ENCODE data around the gene PLCB4.

The PLCB4 gene

DNA sequence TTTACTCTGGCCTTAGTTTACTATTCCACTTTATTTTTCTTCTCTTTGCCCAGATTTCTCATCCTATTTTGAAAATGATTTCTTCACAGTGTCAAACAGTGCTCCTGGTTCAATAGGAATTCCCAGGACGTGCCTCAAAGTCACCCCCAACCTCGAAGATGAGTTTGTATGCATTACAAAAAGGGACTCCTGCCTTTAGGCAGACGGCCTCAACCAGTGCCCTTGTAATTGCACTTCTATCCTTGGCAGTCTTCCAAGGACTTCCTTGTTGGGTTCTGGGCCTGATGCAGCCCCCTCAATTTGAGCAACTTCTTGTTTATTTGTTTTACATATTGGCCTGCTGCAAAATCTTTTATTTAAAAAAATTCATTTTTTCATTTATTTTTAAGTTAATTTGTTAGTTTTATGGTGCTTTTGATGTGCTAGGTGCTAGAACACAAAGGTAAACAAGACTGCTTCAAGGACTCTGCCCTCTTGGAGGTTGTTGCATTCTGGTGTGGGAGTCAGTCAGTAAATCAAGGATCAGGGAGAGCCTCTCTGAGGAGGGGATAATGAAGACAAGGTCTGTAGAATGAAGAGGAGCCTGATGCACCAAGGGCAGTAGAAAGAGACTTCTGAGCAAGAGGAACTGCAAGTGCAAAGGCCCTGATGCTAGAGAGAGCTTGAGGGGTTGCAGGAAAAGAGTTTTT is 264.0 kb downstream of the PLCB4 start:
- DNase-seq: no peak

DNA sequence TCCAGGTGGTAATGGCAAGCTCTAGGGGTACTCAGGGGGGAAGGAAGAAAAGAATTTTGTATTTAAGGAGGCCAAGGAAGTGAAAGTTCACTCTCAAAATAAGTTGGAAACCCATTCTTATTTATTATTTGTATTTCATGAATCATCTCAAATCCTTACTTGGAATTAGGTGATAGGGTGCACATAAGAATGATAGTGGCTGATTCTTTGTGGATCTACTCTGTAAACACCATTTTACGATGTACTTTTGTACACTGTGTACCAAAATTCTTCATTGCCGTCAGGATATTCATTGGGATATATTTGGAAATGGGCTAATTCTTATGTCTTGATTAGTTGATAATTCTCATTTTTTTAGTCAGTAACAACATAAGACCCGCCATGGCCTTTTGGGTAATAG is 266.0 kb downstream of the PLCB4 start:
- no peak for DNase-seq

DNA sequence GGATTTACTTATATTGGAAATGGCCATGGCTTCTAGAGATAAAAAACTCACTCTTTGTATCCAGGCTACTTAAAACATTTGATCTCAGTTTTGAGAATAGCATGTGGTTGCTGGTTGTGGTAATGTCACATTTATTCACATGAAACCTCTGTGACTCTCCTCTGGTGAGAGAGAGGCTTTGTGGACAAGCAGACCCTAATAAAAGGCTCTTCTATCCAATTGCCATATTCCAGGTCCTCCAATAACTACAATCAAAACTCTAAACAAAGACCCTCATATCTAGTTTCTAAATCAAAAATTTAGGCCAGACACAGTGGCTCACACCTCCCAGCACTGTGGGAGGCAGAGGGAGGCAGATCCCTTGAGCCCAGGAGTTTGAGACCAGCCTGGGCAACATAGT is 269.2 kb downstream of the PLCB4 start:
- no peak for DNase-seq

DNA sequence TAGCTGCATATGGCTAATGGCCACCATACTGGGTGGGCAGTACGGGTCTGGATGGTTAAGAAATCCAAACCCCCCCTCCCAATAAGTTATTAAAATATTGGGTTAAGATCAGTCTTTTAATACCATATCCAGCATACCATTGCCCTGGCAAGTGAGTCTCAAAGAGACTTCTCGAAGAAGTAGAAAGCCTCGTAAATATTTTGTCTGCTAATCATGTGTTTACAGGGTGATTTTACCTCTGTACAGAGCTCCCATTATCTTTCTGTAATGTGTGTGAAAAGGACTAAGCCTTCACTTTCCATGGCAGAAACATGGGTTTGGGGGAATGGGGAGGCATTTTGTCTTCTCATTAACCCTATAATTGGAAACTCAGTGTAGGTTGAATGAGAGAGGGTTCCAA is 270.8 kb downstream of the PLCB4 start:
- no peak for DNase-seq

DNA sequence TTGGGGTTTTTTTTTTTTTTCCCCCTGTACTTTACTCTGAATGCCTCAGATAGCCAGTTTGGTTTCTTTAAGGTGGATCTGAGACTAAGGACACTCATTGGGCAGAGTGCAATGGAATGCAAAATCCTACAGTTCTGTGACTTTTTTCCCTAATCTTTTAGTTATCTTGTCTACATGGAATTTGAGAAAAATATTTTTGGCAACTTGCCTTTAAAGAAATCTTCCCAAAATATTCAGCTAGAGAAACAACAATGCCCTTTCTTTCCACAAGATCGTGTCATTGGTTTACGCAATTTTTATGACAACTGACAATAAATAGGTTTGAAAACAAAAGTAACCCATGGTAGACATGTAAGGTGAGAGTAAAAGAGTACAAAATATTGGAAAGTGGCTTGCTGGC is 273.8 kb downstream of the PLCB4 start:
- DNase-seq: no peak

DNA sequence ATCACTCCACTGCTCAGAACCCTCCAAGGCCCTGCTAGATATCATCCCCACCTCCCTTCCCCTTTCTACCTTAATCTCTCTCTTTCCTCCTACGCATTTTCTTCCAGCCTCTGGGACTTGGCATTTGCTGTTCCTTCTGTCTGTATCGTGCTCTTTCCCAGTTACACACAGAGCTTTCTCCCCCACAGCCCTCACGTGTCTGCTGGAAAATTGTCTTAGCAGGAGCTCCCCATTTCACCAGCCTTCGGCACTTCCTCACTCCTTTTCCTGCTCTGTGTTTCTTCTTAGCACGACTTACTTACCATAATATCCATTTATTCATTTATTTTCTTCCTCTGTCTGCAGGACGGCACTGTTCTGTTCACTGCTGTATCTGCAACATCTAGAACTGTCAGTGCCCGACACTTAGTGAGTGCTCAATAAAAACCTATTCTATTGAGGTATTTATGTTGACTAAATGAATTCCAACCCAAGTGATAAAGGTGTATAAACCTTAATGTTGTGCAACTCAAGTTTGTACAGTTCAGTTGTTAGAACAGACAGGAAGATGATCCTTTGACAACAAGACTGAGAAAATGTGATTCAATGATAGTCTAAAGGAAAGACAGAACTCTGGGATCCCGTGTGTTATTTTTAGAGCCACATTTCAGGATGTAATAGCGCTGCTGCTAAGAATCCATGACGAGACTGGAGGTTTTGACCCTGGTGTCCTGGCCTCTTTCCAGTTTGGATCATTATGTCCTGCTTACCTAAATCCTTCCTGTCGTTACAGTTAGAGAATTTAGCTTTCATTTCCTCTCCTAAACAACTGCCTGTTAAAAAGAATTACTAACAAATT is 275.4 kb downstream of the PLCB4 start:
- DNase-seq: no peak

DNA sequence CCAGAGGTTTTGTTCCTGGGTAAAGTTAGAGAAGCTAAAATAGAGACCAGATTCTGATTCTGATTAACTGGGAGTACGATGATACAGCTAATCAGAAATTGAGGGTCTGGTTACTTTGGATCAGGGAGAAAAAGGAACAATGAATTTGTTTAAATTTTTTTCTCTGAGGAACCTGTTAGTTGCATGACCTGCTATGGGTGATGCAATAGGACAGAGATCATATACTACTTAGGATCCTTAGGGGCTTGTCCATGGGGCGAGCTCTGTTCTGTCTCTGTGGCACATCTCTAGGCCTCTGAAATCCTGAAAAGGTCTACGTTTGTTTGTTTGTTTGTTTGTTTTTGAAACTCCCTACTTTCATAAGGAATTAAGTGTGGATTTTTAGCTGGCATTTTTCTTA is 279.4 kb downstream of the PLCB4 start:
- DNase-seq: no peak

DNA sequence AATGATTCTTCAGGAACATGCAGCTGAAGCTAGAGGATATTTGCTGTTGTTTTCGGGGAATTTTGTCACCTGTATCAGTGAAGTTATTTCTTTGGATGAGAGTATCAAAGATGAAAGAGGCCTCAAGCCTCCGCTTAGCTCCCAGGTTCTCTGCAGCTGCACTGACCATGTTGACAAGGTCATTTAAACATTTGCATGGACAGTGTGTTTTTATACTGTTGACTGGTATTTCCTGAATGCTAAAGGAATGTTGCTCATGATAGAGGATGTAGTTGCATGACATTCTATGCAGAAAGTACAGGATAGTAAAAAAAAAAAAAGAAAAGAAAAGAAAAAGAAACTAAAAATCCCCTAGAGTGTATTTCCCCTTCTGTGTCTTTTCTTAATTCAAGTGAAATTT is 279.9 kb downstream of the PLCB4 start:
- no peak for DNase-seq

DNA sequence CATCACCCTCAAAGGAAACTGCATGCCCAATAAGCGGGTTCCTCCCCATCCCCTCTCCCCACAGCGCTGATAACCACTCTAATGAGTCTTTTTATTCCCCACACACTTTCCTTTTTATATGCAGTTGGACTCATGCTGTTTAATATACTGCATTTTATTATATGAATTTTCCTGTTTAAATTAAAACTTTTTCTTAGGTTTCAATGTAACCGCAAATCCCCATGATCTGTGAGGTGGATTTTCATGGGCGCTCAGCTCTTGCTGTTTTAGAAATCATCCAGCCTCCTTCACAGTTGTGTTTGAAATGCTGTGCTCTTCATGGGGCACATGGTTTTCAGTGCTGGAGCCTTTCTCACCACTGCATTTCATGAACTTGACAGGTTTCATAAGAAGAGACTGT is 280.4 kb downstream of the PLCB4 start:
- DNase-seq: no peak

DNA sequence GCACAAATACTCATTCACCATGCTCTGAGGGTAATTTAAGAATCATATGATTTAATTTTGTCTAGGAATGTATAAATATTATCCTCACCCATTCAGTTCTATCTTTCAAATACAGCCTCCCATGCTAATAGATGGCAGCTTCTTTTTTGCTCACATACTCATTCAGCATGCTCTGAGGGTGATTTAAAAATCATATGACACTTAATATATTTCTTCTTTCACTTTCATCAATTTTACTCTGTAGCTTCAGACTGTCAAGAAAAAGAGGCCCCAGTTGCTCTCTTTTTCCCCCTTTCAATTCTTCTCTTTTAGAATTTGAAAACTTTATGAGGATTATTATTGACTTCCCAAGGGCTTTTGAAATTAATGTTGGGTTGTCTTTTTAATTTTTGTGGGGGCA is 283.9 kb downstream of the PLCB4 start:
- DNase-seq: no peak

DNA sequence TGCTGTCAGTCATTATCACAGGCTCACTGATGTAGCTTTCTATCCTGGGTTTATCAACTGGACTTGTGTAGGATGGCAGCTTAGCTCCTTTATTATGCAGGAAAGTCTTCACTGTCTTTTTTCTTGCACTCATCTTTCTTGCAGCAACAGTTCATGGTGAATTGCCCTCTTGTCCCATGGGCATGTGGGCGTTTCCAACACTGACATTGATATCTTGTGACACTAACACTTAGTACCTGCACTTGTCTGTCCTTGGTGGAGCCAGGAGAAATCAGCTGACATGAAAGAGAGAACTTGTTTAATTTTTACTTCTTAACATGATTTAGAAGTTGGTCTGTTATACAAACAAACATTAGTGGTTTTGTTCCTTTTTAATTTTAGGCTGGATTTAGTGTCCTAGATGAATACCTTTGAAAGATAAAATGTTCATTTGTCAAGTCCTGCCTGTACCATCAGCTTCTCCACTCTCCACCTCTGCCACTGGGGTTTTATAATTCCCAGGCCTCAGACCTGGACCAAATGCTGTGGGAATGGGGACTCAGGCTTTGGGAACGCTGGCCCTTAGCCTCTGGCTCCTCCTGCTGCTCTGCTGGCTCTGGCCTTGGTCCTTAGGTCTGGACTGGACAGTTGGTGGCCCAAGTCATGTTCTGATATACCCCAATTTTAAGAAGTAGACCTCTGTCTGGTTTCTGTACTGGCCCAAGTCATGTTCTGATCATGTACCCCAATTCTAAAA is 284.5 kb downstream of the PLCB4 start:
- DNase-seq: peak; percentile 14 to 50

DNA sequence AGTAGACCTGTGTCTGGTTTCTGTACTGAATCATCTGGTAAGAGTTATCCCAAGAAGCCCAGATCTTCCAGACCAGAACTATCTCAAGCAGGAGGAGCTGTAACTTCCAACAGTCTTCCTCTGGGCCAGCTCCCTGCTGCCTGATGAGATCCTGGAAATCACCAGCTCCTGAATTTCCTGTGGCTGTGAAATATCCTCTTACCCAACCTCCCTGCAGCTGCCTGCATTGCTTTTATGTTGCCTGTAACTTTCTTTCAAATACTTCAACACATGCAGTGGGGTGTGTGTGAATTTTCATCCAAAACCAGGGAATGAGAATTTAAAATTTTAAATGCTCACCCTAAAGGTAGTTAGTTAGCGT is 285.0 kb downstream of the PLCB4 start:
- DNase-seq: no peak

DNA sequence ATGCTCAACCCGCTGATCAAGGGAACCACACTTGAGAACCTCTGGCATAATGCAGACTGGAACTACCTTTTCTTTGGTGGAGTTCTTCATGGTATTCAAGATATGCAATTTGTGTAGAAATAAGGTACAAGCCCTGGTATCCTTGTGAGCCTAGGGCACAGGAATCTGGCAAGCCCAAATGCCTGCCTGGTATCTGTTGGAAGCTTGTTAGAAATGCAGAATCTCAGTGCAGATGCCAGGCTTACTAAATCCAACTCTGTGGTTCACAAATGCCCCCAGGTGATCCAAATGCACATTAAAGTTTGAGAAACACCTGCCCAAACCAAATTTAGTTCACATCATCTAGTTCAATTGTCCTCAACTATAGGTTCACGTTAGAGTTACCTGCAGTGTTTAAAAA is 285.7 kb downstream of the PLCB4 start:
- DNase-seq: no peak

DNA sequence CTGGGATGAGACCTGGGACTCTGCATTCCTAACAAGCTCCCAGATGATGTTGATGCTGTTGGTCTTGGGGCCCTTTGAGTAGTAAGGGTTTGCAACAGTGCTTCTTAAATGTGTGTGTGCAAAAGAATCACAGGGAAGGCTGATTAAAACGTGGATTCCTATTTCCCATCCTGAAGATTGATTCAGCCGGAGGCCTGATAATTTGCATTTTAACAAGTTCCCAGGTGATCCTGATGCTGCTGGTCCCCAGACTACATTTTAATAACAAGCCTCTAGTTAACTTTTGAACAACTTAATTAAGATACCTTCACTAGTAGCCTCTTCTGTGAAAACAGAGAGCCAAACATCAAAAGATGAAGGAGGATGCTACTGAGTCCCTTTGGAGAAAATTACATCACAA is 289.1 kb downstream of the PLCB4 start:
- DNase-seq: no peak

DNA sequence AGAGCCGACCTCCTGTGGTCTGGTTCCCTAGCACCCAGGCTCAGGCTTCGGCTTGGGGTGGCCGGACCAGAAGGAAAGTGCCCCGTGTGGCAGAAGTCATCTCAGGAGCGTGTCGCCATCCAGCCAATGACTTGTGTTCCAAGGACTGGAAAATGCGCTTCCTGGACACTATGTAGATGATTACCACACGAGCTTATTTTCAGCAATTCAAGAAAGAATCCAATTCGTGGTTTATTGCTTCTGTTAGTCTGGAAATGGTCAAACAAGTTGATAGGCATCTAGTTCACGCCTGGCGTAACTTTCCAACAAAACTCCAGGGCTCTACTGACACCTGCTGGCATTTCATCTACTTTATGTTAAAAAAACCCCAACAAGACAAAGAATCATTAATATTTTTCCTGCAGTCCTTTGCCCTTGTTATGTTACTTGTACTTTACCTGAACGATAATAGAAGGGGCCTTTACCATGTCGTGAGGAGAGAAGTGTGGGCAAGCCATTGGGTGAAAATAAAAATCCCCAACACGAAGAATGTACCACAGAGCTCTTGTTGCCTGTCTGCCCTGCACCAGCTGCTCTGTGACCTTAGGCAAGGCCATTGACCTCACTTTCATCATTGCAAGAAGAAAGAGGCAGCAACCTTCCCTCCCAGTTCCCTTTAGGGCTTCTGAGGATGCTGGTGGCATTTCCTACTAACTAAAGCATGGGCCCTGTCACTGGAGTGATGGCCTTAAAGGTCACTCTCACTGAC is 290.8 kb downstream of the PLCB4 start:
- peak; percentile 55 to 71 for DNase-seq

DNA sequence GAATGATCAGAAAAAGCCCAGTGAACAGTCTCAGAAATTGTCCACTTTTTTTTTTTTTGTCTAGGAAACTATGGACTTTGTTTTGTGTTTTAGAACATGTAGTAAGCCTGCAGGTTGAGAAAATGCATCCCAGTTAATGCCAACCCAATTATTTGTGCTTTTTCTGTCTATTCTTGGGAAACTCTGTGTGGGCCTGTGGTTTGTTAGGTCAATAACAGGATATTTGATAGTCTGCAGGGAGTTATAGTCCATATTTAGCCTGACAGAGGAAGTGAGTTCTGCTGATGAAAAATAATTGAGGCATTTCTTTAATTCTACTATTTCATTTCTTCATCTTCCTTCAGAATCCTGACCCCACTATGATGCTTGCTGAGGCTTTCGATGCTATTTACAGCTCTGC is 291.5 kb downstream of the PLCB4 start:
- DNase-seq: no peak

DNA sequence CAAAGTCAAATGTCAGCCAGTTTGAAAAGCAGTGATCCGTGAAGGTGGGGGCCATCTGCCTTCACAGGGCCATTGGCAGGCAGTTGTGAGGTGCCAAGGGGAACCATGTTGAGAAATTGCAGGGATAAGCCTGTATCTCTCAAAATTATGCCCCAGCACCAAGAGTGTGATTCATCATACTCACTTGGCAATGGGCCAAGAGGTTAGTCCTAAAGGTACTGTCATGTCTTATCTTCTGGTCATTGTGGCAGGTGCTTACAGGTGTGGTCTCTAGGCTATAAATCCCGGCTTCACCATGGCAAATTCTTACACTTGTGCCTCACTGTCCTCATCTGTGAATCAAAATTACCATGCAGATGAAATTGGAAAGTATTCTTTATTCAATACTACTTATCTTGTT is 294.8 kb downstream of the PLCB4 start:
- no peak for DNase-seq

DNA sequence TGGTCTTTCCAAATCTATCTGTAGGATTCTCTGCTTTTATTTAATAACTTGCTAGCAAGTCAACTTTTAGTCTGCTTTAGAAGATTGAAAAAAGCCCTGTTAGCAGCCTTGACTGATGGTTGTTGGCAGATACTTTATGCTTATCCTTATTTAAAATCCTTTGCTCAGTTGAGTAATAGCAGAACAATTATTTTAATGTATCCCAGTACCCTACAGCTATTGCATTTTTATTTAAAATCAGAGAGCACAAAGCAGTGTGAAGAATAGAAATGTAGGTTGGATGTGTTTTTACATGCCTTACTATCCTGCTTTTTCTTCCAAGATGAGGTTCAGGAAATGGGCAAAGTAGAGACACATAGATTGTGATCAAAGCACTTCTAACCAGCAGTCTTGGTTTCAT is 298.4 kb downstream of the PLCB4 start:
- no peak for DNase-seq

DNA sequence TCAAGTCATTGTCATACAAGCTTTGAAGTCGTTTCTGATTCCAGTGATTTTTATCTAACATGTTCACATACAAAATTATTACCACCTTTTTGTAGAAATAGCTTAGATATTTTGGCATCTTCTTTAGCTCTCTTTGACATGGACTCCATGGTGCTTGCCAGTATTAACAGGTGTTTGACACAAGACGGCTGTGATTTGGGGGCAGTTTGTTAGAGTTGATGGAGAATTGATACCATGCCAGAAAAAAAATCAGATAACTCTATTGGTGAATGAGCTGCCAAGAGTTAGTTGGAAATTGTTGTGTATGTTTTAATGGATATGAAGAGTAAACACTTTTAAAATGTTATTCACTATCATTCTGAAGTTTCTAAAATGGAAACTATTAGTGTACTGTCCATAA is 298.9 kb downstream of the PLCB4 start:
- DNase-seq: no peak

DNA sequence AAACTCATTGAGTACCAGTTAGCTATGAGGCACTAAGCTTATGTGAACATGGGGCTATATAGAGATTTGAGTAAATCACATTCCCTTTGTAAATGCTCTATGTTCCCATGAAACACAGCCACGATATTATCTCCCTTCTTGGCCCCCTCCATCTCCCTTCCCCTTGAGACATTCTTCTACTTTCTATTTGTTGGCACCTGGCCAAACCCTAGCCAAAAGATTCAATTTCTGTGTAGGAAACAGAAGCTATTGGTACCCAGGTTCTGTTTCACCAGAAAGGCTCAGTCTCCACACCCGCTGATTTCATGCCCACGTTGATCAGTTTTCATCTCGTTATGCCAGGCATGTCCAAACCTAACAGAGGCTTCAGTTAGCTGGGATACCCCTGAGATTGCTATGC is 300.0 kb downstream of the PLCB4 start:
- DNase-seq: no peak

DNA sequence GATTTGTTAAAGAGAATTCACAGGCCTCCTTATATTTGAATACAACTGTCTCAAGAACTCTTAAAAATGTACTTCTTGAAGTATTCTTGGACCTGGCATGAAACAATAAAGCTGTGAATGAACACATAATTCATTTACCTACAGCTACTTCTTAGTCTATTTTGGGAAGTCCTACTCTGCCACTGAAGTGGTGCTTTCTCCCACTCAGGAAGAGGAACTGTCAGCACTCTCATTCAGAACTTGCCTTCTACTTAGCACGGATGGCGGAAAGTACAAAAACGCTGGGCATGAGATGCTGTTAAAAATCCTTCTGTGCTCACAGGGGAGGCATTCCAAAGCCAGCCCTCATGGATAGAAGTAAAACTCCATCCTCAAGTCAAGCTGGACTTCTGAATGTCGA is 300.7 kb downstream of the PLCB4 start:
- no peak for DNase-seq

DNA sequence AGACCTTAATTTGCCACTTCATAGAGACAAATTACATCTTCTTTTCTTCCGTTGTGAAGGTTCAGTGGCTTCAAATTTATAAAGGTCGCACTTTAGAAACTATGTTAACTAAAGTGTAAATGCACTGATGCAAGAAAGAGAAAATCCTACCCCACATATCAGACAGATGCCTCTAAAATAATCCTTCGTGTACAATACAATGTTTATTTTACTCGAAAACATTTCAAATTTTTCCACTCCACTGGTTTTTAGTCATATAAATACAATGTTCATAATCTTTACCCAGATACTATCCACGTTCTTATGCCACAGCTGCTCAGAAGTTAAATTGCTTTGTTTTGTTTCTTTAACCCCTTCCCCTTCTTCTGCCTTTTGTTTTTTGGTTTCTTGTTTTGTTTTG is 305.2 kb downstream of the PLCB4 start:
- no peak for DNase-seq

DNA sequence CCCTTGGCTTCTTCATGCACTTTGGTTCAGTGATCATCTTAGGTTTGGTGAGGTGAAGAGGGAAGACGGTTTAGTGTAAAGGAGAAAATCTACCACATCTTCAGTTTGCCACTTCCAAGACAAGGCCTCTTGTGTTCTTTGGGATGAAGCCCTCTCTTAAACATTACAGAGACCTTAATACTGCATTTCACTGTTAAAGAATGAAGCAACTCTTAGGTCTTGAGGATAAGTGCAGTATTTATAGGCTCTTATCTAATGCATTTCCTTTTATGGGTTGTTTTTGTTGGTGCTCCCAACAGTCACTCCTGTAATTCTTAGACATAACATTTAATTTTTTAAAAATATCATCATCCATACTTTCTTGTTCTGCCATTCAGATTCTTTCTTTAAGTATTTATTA is 305.6 kb downstream of the PLCB4 start:
- DNase-seq: no peak

Data from inflammatory macrophage (primary cell).